Endothelial cell (in vitro differentiated cells): ENCODE data around the gene PRKG1. TPM values are rescaled to one million over a fixed set of nuclear protein-coding genes. Genes with fewer than 3 reads are reported as not detected.

ENCODE experiments used
- DNase-seq: peaks from one replicate; pipeline ENCODE4 v3.0.0; 2021; ENCODE audit warnings: low spot score
- H3K27ac Mint-ChIP-seq: one replicate; pipeline ENCODE4 v1.8.0; 2021; ENCODE audit warnings: mixed read lengths, inconsistent platforms; ENCODE audit not compliant: unreplicated experiment
- H3K27me3 Mint-ChIP-seq: one replicate; pipeline ENCODE4 v1.8.0; 2021; ENCODE audit warnings: mild to moderate bottlenecking, moderate library complexity, mixed read lengths, inconsistent platforms; ENCODE audit not compliant: unreplicated experiment
- H3K36me3 Mint-ChIP-seq: one replicate; pipeline ENCODE4 v1.8.0; 2021; ENCODE audit warnings: mild to moderate bottlenecking, low read depth, mixed read lengths, inconsistent platforms; ENCODE audit not compliant: unreplicated experiment
- H3K4me1 Mint-ChIP-seq: one replicate; pipeline ENCODE4 v1.8.0; 2021; ENCODE audit warnings: mild to moderate bottlenecking, mixed read lengths, inconsistent platforms; ENCODE audit not compliant: unreplicated experiment
- H3K4me3 Mint-ChIP-seq: one replicate; pipeline ENCODE4 v1.8.0; 2021; ENCODE audit warnings: mild to moderate bottlenecking, mixed read lengths, inconsistent platforms; ENCODE audit not compliant: unreplicated experiment
- H3K9me3 Mint-ChIP-seq: one replicate; pipeline ENCODE4 v1.8.0; 2021; ENCODE audit warnings: mixed read lengths, inconsistent platforms; ENCODE audit not compliant: unreplicated experiment
- total RNA-seq: library from RNA; stranded (reverse); fragmentation: NEBNext Ultra II Directional; extraction: Animal tissue kit (Norgen Biotek cat#: 25700); gene quantifications from one replicate; pipeline ENCODE4 v1.2.1, GENCODE V29; 2021; ENCODE audit not compliant: unreplicated experiment
- TF ChIP-seq, protein P1 (sequence below): fragments of 200-600 bp; sonication (generic); IDR thresholded peaks from one replicate; pipeline ENCODE4 v1.5.0; 2021; ENCODE audit warnings: antibody characterized with exemption; ENCODE audit not compliant: unreplicated experiment

Gene PRKG1
- total RNA-seq, 1 donor from 2014 or later, result 10.7 TPM

DNA sequence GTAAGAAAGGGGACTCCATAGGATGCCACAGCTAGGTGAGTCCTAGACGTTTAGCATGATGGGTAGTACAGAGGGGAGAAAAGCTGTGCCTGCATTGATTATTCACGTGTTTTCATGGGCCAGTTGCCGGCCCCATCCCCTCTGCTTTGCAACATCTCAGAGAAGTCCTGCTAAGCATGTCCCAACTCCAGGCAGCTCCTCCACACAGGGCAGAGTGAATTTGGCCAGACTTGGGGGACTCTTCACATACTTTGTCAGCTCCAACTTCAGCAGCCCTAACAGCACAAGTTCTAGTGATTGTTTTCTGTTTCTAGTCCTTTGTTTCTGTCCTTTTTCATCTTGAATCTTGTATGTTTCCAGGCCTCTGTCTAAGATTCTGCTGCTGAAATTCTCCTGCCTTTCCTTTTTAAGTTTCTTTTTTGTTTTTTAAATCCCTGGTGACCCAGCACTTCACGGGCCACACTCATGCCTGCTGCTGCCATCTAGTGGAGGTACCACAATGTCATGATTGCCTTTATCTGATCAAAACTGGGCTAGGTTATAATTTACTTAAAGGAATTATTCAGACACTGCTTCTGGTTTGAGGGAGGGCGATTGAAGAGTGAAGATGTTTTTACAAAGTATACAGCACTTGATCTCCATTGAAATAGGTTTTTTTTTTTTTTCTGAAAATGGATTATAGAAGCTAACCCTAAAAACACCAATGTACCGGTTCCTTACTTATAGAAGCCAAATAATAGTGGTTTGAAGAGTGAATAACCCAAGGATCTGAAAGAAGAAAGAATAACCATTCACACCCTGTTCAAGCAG, 348.2 kb downstream of the PRKG1 start:
- Mint-ChIP-seq H3K27me3 (peaks cover 4% of the 10 kb centered on the region), H3K9me3 (no peaks in the 10 kb centered on the region), H3K4me1 (peaks cover 3% of the 10 kb centered on the region), H3K36me3 (no peaks in the 10 kb centered on the region), H3K4me3 (no peak overlapping the region), H3K27ac (no peak overlapping the region)
- DNase-seq, result peak; percentile 50
- TF ChIP-seq, protein P1, sequence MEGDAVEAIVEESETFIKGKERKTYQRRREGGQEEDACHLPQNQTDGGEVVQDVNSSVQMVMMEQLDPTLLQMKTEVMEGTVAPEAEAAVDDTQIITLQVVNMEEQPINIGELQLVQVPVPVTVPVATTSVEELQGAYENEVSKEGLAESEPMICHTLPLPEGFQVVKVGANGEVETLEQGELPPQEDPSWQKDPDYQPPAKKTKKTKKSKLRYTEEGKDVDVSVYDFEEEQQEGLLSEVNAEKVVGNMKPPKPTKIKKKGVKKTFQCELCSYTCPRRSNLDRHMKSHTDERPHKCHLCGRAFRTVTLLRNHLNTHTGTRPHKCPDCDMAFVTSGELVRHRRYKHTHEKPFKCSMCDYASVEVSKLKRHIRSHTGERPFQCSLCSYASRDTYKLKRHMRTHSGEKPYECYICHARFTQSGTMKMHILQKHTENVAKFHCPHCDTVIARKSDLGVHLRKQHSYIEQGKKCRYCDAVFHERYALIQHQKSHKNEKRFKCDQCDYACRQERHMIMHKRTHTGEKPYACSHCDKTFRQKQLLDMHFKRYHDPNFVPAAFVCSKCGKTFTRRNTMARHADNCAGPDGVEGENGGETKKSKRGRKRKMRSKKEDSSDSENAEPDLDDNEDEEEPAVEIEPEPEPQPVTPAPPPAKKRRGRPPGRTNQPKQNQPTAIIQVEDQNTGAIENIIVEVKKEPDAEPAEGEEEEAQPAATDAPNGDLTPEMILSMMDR, result peak; percentile 60

DNA sequence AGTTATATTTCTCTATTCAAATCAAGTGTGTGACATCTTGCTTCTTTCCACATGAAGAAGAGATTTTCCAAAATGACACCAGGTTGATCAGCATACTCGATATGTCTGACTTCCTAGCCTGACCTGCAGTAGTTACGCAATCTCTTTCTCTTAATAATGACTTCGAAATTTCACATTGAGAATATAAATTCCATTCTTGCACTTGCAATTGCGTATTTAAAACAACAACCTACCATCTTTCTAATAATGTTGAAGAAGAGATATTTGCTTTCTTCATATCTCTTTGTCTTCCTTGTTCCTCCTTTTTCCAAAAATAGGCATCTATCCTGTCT, 348.8 kb downstream of the PRKG1 start:
- H3K4me1 Mint-ChIP-seq, result peaks cover 3% of the 10 kb centered on the region
- no peak overlapping the region for H3K27ac Mint-ChIP-seq

DNA sequence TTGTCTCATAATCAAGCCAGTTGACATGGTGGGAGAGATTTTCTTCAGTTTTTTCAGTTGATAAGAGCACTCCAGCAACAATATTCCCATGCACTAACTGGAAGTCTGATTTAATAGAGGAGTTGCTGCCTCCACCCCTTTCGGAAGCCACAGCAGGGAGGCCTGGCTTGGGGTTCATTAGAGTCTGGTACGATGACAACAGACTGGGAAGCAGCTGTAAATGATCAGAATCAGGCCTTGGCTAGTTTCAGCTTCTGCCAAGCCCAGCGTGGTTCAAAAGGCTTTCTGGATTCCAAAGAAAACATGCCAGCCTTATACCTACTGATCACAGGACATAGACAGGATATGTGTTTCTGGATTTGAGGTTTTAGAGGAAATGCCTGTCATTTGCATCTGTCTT, 351.1 kb downstream of the PRKG1 start:
- no peak for DNase-seq

More for the DNA sequence above, 348.8 kb downstream of the PRKG1 start:
- Mint-ChIP-seq H3K9me3 (no peaks in the 10 kb centered on the region), H3K36me3 (no peaks in the 10 kb centered on the region), H3K4me3 (no peak overlapping the region), H3K27me3 (peaks cover 4% of the 10 kb centered on the region)
- DNase-seq, result no peak
- TF ChIP-seq, protein P1, result no peak

DNA sequence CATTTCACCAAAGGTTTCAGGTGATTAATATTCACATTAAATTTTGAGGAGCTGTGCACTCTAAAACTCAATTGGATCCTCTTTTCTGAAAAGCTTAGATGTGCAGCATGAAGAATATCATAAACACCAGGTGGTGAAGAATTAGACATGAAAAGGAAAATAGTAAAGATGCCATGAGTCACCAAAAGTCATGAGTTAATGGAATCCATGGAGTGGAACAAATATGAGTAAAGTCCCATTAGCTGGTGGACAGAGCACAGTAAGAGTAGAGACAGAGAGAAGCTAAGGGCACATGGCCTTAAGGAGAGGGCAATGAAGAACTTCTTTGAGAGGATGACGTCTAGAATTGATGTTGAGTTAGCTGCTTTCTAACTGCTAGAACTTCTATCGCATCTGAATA, 353.5 kb downstream of the PRKG1 start:
- Mint-ChIP-seq H3K4me3 (no peak overlapping the region), H3K27ac (no peak overlapping the region)

More for the DNA sequence above, 351.1 kb downstream of the PRKG1 start:
- H3K4me1 Mint-ChIP-seq, result peaks cover 3% of the 10 kb centered on the region
- H3K27me3 Mint-ChIP-seq, result peaks cover 4% of the 10 kb centered on the region
- TF ChIP-seq, protein P1, result no peak
- H3K9me3 Mint-ChIP-seq, result no peaks in the 10 kb centered on the region
- no peak overlapping the region for H3K4me3 Mint-ChIP-seq
- no peaks in the 10 kb centered on the region for H3K36me3 Mint-ChIP-seq
- H3K27ac Mint-ChIP-seq, result no peak overlapping the region

DNA sequence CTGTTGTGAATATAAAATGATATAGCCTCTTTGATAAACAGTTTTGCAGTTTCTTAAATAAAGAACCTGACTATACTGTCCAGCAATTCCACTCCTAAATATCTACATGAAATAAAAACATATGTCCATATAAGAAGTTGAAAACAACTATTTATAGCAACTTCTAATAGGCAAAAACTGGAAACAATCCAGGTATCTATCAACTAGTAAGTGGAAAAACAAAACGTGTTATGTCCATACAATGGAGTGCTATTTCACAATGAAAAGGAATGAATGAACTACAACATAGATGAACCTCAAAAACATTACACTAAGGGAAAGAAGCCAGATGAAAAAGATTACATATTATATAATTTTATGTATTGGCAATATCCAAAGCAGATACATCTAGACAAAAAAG, 356.2 kb downstream of the PRKG1 start:
- Mint-ChIP-seq H3K4me1 (no peaks in the 10 kb centered on the region), H3K9me3 (no peaks in the 10 kb centered on the region), H3K36me3 (no peaks in the 10 kb centered on the region), H3K27ac (no peak overlapping the region), H3K27me3 (no peaks in the 10 kb centered on the region), H3K4me3 (no peak overlapping the region)
- no peak for DNase-seq
- TF ChIP-seq, protein P1, result no peak

More for the DNA sequence above, 353.5 kb downstream of the PRKG1 start:
- no peaks in the 10 kb centered on the region for H3K9me3 Mint-ChIP-seq
- H3K27me3 Mint-ChIP-seq, result no peaks in the 10 kb centered on the region
- no peaks in the 10 kb centered on the region for H3K36me3 Mint-ChIP-seq
- DNase-seq, result no peak
- TF ChIP-seq, protein P1, result no peak
- peaks cover 3% of the 10 kb centered on the region for H3K4me1 Mint-ChIP-seq
